Endothelial cell of umbilical vein (primary cell): ENCODE results near the gene NCOA3. TPM values are rescaled to one million over a fixed set of nuclear protein-coding genes. Genes with fewer than 3 reads are reported as not detected.

Source experiments
- BruUV-seq: library from RNA; stranded (reverse); fragments of 400-500 nt; replicated peaks from 2 replicates; lab custom pipeline; 2021; lab: Mats Ljungman, UMichigan
- CTCF ChIA-PET: fragments of 300-600, 350-600 bp; sonication (Branson Sonifier 250); formaldehyde crosslinking; loops from one replicate; lab custom pipeline; 2021; ENCODE audit warnings: antibody characterized with exemption, inconsistent platforms; lab: Charles Lee
- POLR2A ChIA-PET: fragments of 300-600, 350-600 bp; sonication (Branson Sonifier 250); formaldehyde crosslinking; loops from one replicate; lab custom pipeline; 2021; ENCODE audit warnings: antibody characterized with exemption, inconsistent platforms; lab: Charles Lee
- DNase-seq: peaks from one replicate; pipeline ENCODE4 v3.0.0-alpha.2; 2011; ENCODE audit warnings: low read depth, low spot score
- FAIRE-seq: peaks from 2 replicates; lab custom pipeline; 2011; peaks lifted over from hg19 to GRCh38; lab: Jason Lieb, UNC
- H2AFZ ChIP-seq: 2 replicates; pipeline ENCODE4 v1.6.0; 2012; ENCODE audit warnings: low read depth, low read length, control low read depth, inconsistent platforms
- H3K27ac ChIP-seq: 2 replicates; pipeline ENCODE4 v1.5.1; 2011; ENCODE audit warnings: low read depth, mild to moderate bottlenecking, control low read depth, low read length, moderate library complexity; ENCODE audit not compliant: insufficient read depth
- H3K27me3 ChIP-seq, 2 experiments: 2 replicates each; pipeline versions ENCODE4 v1.6.0 to v1.6.1; 2011; ENCODE audit warnings: low read length in 2 of 2, mixed read lengths in 1 of 2; ENCODE audit not compliant: control insufficient read depth in 2 of 2, insufficient read depth in 2 of 2
- H3K36me3 ChIP-seq, 2 experiments: 2 replicates in 1 of 2; 3 replicates in 1 of 2; pipeline ENCODE4 v1.5.1; 2011; ENCODE audit warnings: low read length in 2 of 2, mild to moderate bottlenecking in 1 of 2, moderate library complexity in 1 of 2; ENCODE audit not compliant: control insufficient read depth in 2 of 2, insufficient read depth in 2 of 2; ENCODE audit errors: extremely low read depth in 1 of 2
- H3K4me1 ChIP-seq: 3 replicates; pipeline ENCODE4 v1.5.1; 2011; ENCODE audit warnings: mild to moderate bottlenecking, low read length; ENCODE audit not compliant: control insufficient read depth, insufficient read depth; ENCODE audit errors: extremely low read depth
- H3K4me2 ChIP-seq: 2 replicates; pipeline ENCODE4 v1.6.1; 2011; ENCODE audit warnings: low read length, control low read depth, mixed read lengths; ENCODE audit not compliant: insufficient read depth
- H3K4me3 ChIP-seq, 3 experiments: fragments of 200-600 bp in 1 of 3; sonication (generic), shearing (Covaris generic) in 1 of 3; replicated peaks in 1 of 3; 2 replicates each; pipeline ENCODE4 v1.5.1; 2011 to 2016; ENCODE audit warnings: control low read depth in 3 of 3, low read length in 3 of 3, mild to moderate bottlenecking in 2 of 3, inconsistent platforms in 1 of 3, low read depth in 1 of 3, moderate library complexity in 1 of 3; ENCODE audit not compliant: insufficient read depth in 1 of 3
- H3K79me2 ChIP-seq: 2 replicates; pipeline ENCODE4 v1.6.0; 2012; ENCODE audit warnings: low read length, inconsistent platforms; ENCODE audit not compliant: control insufficient read depth, insufficient read depth
- H3K9ac ChIP-seq: replicated peaks from 2 replicates; pipeline ENCODE3; 2011; ENCODE audit warnings: low read length, control low read depth; ENCODE audit not compliant: insufficient read depth; ENCODE audit errors: extremely low read depth
- H3K9me1 ChIP-seq: replicated peaks from 3 replicates; pipeline ENCODE4 v1.6.0; 2011; ENCODE audit warnings: mild to moderate bottlenecking, low read length; ENCODE audit not compliant: control insufficient read depth, insufficient read depth; ENCODE audit errors: extremely low read depth
- H3K9me3 ChIP-seq: replicated peaks from 2 replicates; pipeline ENCODE4 v1.5.1; 2012; ENCODE audit warnings: low read length, inconsistent platforms; ENCODE audit not compliant: control insufficient read depth, insufficient read depth
- H4K20me1 ChIP-seq: replicated peaks from 2 replicates; pipeline ENCODE3; 2011; ENCODE audit warnings: mild to moderate bottlenecking, low read length; ENCODE audit not compliant: control insufficient read depth, insufficient read depth; ENCODE audit errors: extremely low read depth
- EZH2 ChIP-seq: IDR thresholded peaks from 2 replicates; pipeline ENCODE4 v1.6.1; 2012; ENCODE audit warnings: borderline replicate concordance, low read depth, mild to moderate bottlenecking, moderate library complexity, low read length, inconsistent platforms; ENCODE audit not compliant: severe bottlenecking
- FOS ChIP-seq: IDR thresholded peaks from 2 replicates; pipeline ENCODE4 v1.6.1; 2011; ENCODE audit warnings: mild to moderate bottlenecking, low read length, moderate library complexity, borderline replicate concordance; ENCODE audit not compliant: insufficient read depth
- GATA2 ChIP-seq: IDR thresholded peaks from 2 replicates; pipeline ENCODE4 v1.7.0; 2011; ENCODE audit warnings: low read depth, mild to moderate bottlenecking, moderate library complexity, mixed read lengths, low read length; ENCODE audit not compliant: insufficient read length, insufficient read depth
- JUN ChIP-seq: IDR thresholded peaks from 2 replicates; pipeline ENCODE4 v1.6.1; 2011; ENCODE audit warnings: borderline replicate concordance, low read depth; ENCODE audit not compliant: insufficient read length, insufficient read depth
- MYC ChIP-seq: IDR thresholded peaks from one replicate; pipeline ENCODE4 v1.6.1; 2011; ENCODE audit warnings: mild to moderate bottlenecking, low read depth, low read length
- POLR2A ChIP-seq: IDR thresholded peaks from 2 replicates; pipeline ENCODE4 v1.6.1; 2012; ENCODE audit warnings: low read depth, mild to moderate bottlenecking, control low read depth, low read length
- POLR2AphosphoS5 ChIP-seq: IDR thresholded peaks from 2 replicates; pipeline ENCODE4 v1.6.1; 2012; ENCODE audit warnings: low read depth, mild to moderate bottlenecking, control low read depth, low read length, moderate library complexity; ENCODE audit not compliant: insufficient read depth
- dilution Hi-C: fragments of 300-500 bp; cut with MboI; formaldehyde crosslinking; loops from one replicate; pipeline ENCODE4 v1.15.0; 2019; ENCODE audit warnings: low sequenced_read_pairs; ENCODE audit not compliant: extremely low pct_ligation_motif_present
- intact Hi-C: fragments of 100-400 bp; cut with micrococcal nuclease; formaldehyde crosslinking; loops from one replicate; pipeline ENCODE4 v1.10.0; 2022
- polyA plus RNA-seq, 4 experiments: library from polyadenylated mRNA; depleted of rRNA in 3 of 4; stranded (reverse) in 3 of 4; unstranded in 1 of 4; fragments of >200 nt; gene quantifications; 2 replicates each; pipeline versions ENCODE4 v1.2.1 to v1.2.3, GENCODE V29; 2011 to 2012; ENCODE audit warnings: missing spikeins in 1 of 4
- total RNA-seq: library from RNA; stranded (reverse); gene quantifications from 2 replicates; pipeline ENCODE4 v1.2.3, GENCODE V29; 2021
- TF ChIP-seq, protein P1 (sequence below), 2 donors: IDR thresholded peaks; 1 replicate in 1 of 2; 2 replicates in 1 of 2; pipeline ENCODE4 v1.5.1; 2011; ENCODE audit warnings: low read length in 2 of 2, mild to moderate bottlenecking in 2 of 2, moderate library complexity in 2 of 2, control low read depth in 1 of 2, inconsistent platforms in 1 of 2, low read depth in 1 of 2; ENCODE audit not compliant: insufficient read depth in 1 of 2; ENCODE audit errors: extremely low read depth in 1 of 2
- TF ChIP-seq, protein P2 (sequence below): IDR thresholded peaks from 2 replicates; pipeline ENCODE4 v1.6.1; 2011; ENCODE audit not compliant: insufficient read depth, insufficient read length

NCOA3 gene
- total and polyA plus RNA-seq, 2 donors (not counting 3 experiments of a cell fraction or from before 2014, with no cell fraction given), result 12.0 to 35.6 TPM

- no peak overlapping the region for H2AFZ ChIP-seq
Observed at GRCh38 chr20:47527004-47527800, 25.5 kb downstream of the NCOA3 start.

More at GRCh38 chr20:47527004-47527800, 25.5 kb downstream of the NCOA3 start:
- no TSS peak for BruUV-seq
- no peak for FAIRE-seq
- Histone ChIP-seq H3K27ac (no peak overlapping the region), H3K4me3 (no peak overlapping the region), H3K27me3 (no peaks in the 10 kb centered on the region), H3K36me3 (no peaks in the 10 kb centered on the region), H3K4me1 (peaks cover 7% of the 10 kb centered on the region), H4K20me1 (no peaks in the 10 kb centered on the region), H3K9me3 (no peaks in the 10 kb centered on the region), H3K4me2 (no peak overlapping the region), H3K9ac (no peak overlapping the region), H3K9me1 (no peaks in the 10 kb centered on the region), H3K79me2 (peaks cover 54% of the 10 kb centered on the region)
- TF ChIP-seq FOS (no peak), GATA2 (no peak), POLR2A (no peak), EZH2 (no peak), POLR2AphosphoS5 (no peak), MYC (no peak), JUN (no peak)
- TF ChIP-seq, protein P1, sequence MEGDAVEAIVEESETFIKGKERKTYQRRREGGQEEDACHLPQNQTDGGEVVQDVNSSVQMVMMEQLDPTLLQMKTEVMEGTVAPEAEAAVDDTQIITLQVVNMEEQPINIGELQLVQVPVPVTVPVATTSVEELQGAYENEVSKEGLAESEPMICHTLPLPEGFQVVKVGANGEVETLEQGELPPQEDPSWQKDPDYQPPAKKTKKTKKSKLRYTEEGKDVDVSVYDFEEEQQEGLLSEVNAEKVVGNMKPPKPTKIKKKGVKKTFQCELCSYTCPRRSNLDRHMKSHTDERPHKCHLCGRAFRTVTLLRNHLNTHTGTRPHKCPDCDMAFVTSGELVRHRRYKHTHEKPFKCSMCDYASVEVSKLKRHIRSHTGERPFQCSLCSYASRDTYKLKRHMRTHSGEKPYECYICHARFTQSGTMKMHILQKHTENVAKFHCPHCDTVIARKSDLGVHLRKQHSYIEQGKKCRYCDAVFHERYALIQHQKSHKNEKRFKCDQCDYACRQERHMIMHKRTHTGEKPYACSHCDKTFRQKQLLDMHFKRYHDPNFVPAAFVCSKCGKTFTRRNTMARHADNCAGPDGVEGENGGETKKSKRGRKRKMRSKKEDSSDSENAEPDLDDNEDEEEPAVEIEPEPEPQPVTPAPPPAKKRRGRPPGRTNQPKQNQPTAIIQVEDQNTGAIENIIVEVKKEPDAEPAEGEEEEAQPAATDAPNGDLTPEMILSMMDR (IDR thresholded peaks at IDR 0.05; ENCODE audit: extremely low read depth in 1 of 2, insufficient read depth in 1 of 2, low read depth in 1 of 2, low read length in 2 of 2), result no peak
- TF ChIP-seq, protein P2, sequence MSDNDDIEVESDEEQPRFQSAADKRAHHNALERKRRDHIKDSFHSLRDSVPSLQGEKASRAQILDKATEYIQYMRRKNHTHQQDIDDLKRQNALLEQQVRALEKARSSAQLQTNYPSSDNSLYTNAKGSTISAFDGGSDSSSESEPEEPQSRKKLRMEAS, result no peak
- dilution Hi-C loops, result no loop called here
- DNase-seq, result no peak
- CTCF ChIA-PET, result interaction anchor here (1.5 to 1.6 kb wide), 2 partner anchors 11 to 94 kb away, joined by 3 to 6 read pairs; no protein-coding TSS in a partner anchor
- intact Hi-C loops, result no loop called here
- POLR2A ChIA-PET, result no interaction called here
